Nasal cavity respiratory epithelium epithelial cell of viscerocranial mucosa (primary cell): ENCODE measurements around the gene DRP2. TPM values are rescaled to one million over a fixed set of nuclear protein-coding genes. Genes with fewer than 3 reads are reported as not detected.

Experiments
- total RNA-seq: library from RNA; depleted of rRNA; stranded (reverse); fragments of >200 nt; gene quantifications from 2 replicates; pipeline ENCODE4 v1.2.3, GENCODE V29; 2014

The DRP2 gene
- total RNA-seq = under 0.01 TPM in 2 replicates

GRCh38 chrX:101219116-101219863, at the start of gene DRP2:
Gene DRP2 (plus strand): TSS chrX:101219786. CDS start chrX:101231648, 11,862 bp downstream.

GRCh38 chrX:101290957-101291603, 71.5 kb downstream of the DRP2 start, which contains the start of gene TAF7L:
Gene TAF7L (minus strand): TSS chrX:101291334. CDS start chrX:101287543, 3,791 bp downstream.

Other genes with a start within 250 kb of the DRP2 start
- gene TRMT2B, start 167.7 kb upstream of the DRP2 start, total RNA-seq = 11.6 and 12.3 TPM in 2 replicates
- gene TMEM35A, start 140.9 kb upstream of the DRP2 start, total RNA-seq = 0.14 TPM in 1 of 2 replicates, not detected in the other
- gene CENPI, start 121.6 kb upstream of the DRP2 start, total RNA-seq = 1.1 and 1.7 TPM in 2 replicates
- gene TAF7L, start 71.5 kb downstream of the DRP2 start, total RNA-seq = under 0.01 and 0.14 TPM in 2 replicates
- gene TIMM8A, start 129.0 kb downstream of the DRP2 start, total RNA-seq = 8.5 and 12.1 TPM in 2 replicates
- not detected in 2 replicates for gene BTK, start 166.4 kb downstream of the DRP2 start, total RNA-seq
- 338 and 999 TPM in 2 replicates for gene RPL36A, start 171.2 kb downstream of the DRP2 start, total RNA-seq
- 8.4 and 11.3 TPM in 2 replicates for gene GLA, start 188.1 kb downstream of the DRP2 start, total RNA-seq
- gene HNRNPH2, start 188.4 kb downstream of the DRP2 start, total RNA-seq = 79.2 and 105 TPM in 2 replicates